Left colon (tissue), 2 donors: Measurements from ENCODE around the gene SLC29A4. TPM values are rescaled to one million over a fixed set of nuclear protein-coding genes. Genes with fewer than 3 reads are reported as not detected.
A peak's percentile ranks its signal among the peaks of the same experiment; 100 is the strongest.
"Not testable (repeated sequence)": the region's sequence is repeated elsewhere in the genome, so short reads cannot be mapped to it uniquely, and the experiment has no call there.

Experiments
- ATAC-seq: fragments of 200-7000 bp; cut with Tn5 transposase; one replicate; pipeline ENCODE4 v1.9.1; 2020; ENCODE audit warnings: mild to moderate bottlenecking, moderate library complexity
- DNase-seq, 2 donors: peaks; one replicate each; pipeline ENCODE4 v3.0.0-alpha.2; 2020
- intact Hi-C, 2 donors: fragments of 100-400 bp; cut with DNase I in 1 of 2; cut with micrococcal nuclease in 1 of 2; formaldehyde crosslinking; loops; one replicate each; pipeline versions ENCODE4 v1.11.2 to v1.14.0; 2022; cut with DNase I, micrococcal nuclease
- long read RNA-seq: library from polyadenylated mRNA; unstranded; transcript quantifications from one replicate; pipeline ENCODE4 v2.0.0, GENCODE V29; 2021
- total RNA-seq, 2 donors: library from RNA; stranded (reverse); fragmentation: NEBNext Ultra II Directional; extraction: Animal tissue kit (Norgen Biotek cat#: 25700); gene quantifications; one replicate each; pipeline ENCODE4 v1.2.1, GENCODE V29; 2021
- donor health status: DM: no; HTN: no; CAD: no.
- donor health status: DM: yes; HTN: yes; CAD: no.

The SLC29A4 gene
- total RNA-seq: 10 to 100 TPM in 1 of 2 donors, 1 to 10 TPM in 1; 3.2 to 23.4 TPM
- long read RNA-seq, full-length matches to known transcripts: 1 of 4 reads
- long read RNA-seq, partial matches to known transcripts: 2 of 4 reads
- long read RNA-seq, other reads (novel, unspliced or antisense): 1 of 4 reads

GRCh38 chr7:5282543-5283316 is at the start of gene SLC29A4:
Gene SLC29A4 (plus strand): TSS chr7:5282943. CDS start chr7:5287817, 4,874 bp downstream.
- ATAC-seq: peak; percentile 70
- intact Hi-C loops: no loop called here
- peak in 1 of 2 donors; percentile 62 for DNase-seq

GRCh38 chr7:5234852-5235831 is 47.6 kb upstream of the SLC29A4 start:
- DNase-seq (no peak), ATAC-seq (peak; percentile 60)
- intact Hi-C loops: no loop called here

- intact Hi-C loops: no loop called here
- DNase-seq (peak; percentile 48 to 51), ATAC-seq (no peak)
These were observed 45.5 kb upstream of the SLC29A4 start for GRCh38 chr7:5237286-5237685.

GRCh38 chr7:5238500-5238899 is 44.2 kb upstream of the SLC29A4 start:
- intact Hi-C loops: no loop called here
- no peak for DNase-seq
- ATAC-seq: peak; percentile 35

- DNase-seq (no peak), ATAC-seq (no peak)
- intact Hi-C loops: no loop called here
These were observed 39.5 kb upstream of the SLC29A4 start for GRCh38 chr7:5243261-5243660.

- intact Hi-C loops: no loop called here
- DNase-seq (peak; percentile 55 to 59), ATAC-seq (no peak)
These were observed 34.4 kb upstream of the SLC29A4 start for GRCh38 chr7:5248201-5248885.

- ATAC-seq, DNase-seq, intact Hi-C loops: not testable (repeated sequence)
These were observed 32.0 kb upstream of the SLC29A4 start for GRCh38 chr7:5250787-5251186.

GRCh38 chr7:5253529-5253928 is 29.2 kb upstream of the SLC29A4 start:
- ATAC-seq, intact Hi-C loops, DNase-seq: not testable (repeated sequence)

- DNase-seq, intact Hi-C loops, ATAC-seq: not testable (repeated sequence)
These were observed 28.4 kb upstream of the SLC29A4 start for GRCh38 chr7:5254371-5254770.

- intact Hi-C loops: no loop called here
- no peak for DNase-seq
- ATAC-seq: no peak
These were observed 26.9 kb upstream of the SLC29A4 start for GRCh38 chr7:5255832-5256231.

GRCh38 chr7:5260530-5261068 is 22.1 kb upstream of the SLC29A4 start:
- intact Hi-C loops, ATAC-seq, DNase-seq: not testable (repeated sequence)

- ATAC-seq, DNase-seq, intact Hi-C loops: not testable (repeated sequence)
These were observed 19.7 kb upstream of the SLC29A4 start for GRCh38 chr7:5263066-5263465.

GRCh38 chr7:5265320-5266190 is 17.2 kb upstream of the SLC29A4 start:
- intact Hi-C loops: no loop called here
- no peak for DNase-seq
- peak; percentile 11 for ATAC-seq

- DNase-seq (no peak), ATAC-seq (no peak)
- intact Hi-C loops: no loop called here
These were observed 16.3 kb upstream of the SLC29A4 start for GRCh38 chr7:5266191-5267028.

- not testable (repeated sequence) for DNase-seq
These were observed 14.9 kb upstream of the SLC29A4 start for GRCh38 chr7:5267829-5268228.

GRCh38 chr7:5269992-5270657 is 12.6 kb upstream of the SLC29A4 start:
- DNase-seq (peak in 1 of 2 donors; percentile 38), ATAC-seq (peak; percentile 59)
- intact Hi-C loops: not testable (repeated sequence)

More at GRCh38 chr7:5267829-5268228, 14.9 kb upstream of the SLC29A4 start:
- intact Hi-C loops, ATAC-seq: not testable (repeated sequence)
